Neutrophil (primary cell): ENCODE results near the gene MITF.
"Not testable (repeated sequence)": the region's sequence is repeated elsewhere in the genome, so short reads cannot be mapped to it uniquely, and the experiment has no call there.

ENCODE experiments used
- H3K27ac ChIP-seq: fragments of 200-600 bp; sonication (generic); 2 replicates; pipeline ENCODE4 v1.5.1; 2016; ENCODE audit warnings: mild to moderate bottlenecking, moderate library complexity
- H3K27me3 ChIP-seq: fragments of 200-600 bp; sonication (generic); 2 replicates; pipeline ENCODE4 v1.6.0; 2016; ENCODE audit warnings: mild to moderate bottlenecking
- H3K36me3 ChIP-seq: fragments of 200-600 bp; sonication (generic); 2 replicates; pipeline ENCODE4 v1.5.1; 2017
- H3K4me1 ChIP-seq, 2 experiments: fragments of 200-600 bp in 1 of 2; sonication (generic) in 1 of 2; 1 replicate in 1 of 2; 2 replicates in 1 of 2; pipeline versions ENCODE4 v1.5.1 to v1.6.1; 2013 to 2016; ENCODE audit warnings: low read depth in 1 of 2, low read length in 1 of 2, mild to moderate bottlenecking in 1 of 2, moderate library complexity in 1 of 2; ENCODE audit not compliant: control insufficient read depth in 1 of 2, insufficient read depth in 1 of 2
- H3K4me3 ChIP-seq, 2 experiments: fragments of 200-600 bp in 1 of 2; sonication (generic) in 1 of 2; 1 replicate in 1 of 2; 2 replicates in 1 of 2; pipeline ENCODE4 v1.5.1; 2013 to 2016; ENCODE audit warnings: low read depth in 1 of 2, low read length in 1 of 2, mild to moderate bottlenecking in 1 of 2, moderate library complexity in 1 of 2
- H3K9me3 ChIP-seq: fragments of 200-600 bp; sonication (generic); 2 replicates; pipeline ENCODE4 v1.5.1; 2016
- CTCF ChIP-seq: fragments of 200-600 bp; sonication (generic); IDR thresholded peaks from 2 replicates; pipeline ENCODE4 v1.5.1; 2016; ENCODE audit warnings: antibody characterized with exemption

Gene MITF

GRCh38 chr3:69914395-69914794 is 175.1 kb downstream of the MITF start:
- no peak overlapping the region for H3K4me3 ChIP-seq
- no peaks in the 10 kb centered on the region for H3K4me1 ChIP-seq
- TF ChIP-seq CTCF = no peak
- H3K36me3 ChIP-seq = no peaks in the 10 kb centered on the region
- no peaks in the 10 kb centered on the region for H3K27me3 ChIP-seq
- H3K9me3 ChIP-seq = no peaks in the 10 kb centered on the region
- H3K27ac ChIP-seq = no peak overlapping the region

DNA sequence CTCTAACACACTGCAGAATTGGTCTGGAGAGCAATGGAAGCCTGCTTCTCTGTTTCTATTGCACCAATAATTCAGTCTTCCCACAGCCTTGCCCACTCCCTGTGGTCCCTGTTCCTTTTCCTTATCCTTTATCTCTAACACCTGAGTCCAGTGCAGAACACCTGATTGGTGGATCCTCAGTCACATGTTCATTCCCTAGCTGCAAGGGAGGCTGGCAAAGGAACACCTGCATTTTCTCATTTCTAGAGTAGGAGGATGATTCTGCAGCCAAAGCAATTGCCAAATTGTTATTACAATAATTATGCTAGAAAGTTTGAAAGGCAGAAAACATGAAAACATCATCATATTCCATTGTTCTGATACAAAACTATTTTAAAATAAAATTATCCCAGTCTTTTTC is 176.5 kb downstream of the MITF start:
- H3K27me3 ChIP-seq = no peaks in the 10 kb centered on the region
- H3K27ac ChIP-seq = no peak overlapping the region
- no peaks in the 10 kb centered on the region for H3K4me1 ChIP-seq
- no peak overlapping the region for H3K4me3 ChIP-seq
- no peaks in the 10 kb centered on the region for H3K36me3 ChIP-seq
- no peak for TF ChIP-seq CTCF
- H3K9me3 ChIP-seq = no peaks in the 10 kb centered on the region

DNA sequence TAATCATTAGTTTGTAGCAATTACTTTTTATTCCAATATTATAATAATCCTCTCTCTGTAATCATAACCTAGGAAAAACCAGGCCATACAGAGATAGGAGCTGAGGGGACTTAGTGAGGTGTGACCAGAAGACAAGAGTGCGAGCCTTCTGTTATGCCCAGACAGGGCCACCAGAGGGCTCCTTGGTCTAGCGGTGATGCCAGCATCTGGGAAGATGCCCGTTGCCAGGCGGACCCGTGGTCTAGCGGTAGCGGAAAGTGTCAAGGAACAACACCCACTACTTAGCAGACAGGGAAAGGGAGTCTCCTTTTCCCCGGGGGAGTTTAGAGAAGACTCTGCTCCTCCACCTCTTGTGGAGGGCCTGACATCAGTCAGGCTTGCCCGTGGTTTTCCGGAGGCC is 180.7 kb downstream of the MITF start:
- not testable (repeated sequence) for H3K27ac ChIP-seq, H3K9me3 ChIP-seq, H3K4me1 ChIP-seq, H3K27me3 ChIP-seq, H3K36me3 ChIP-seq, H3K4me3 ChIP-seq

DNA sequence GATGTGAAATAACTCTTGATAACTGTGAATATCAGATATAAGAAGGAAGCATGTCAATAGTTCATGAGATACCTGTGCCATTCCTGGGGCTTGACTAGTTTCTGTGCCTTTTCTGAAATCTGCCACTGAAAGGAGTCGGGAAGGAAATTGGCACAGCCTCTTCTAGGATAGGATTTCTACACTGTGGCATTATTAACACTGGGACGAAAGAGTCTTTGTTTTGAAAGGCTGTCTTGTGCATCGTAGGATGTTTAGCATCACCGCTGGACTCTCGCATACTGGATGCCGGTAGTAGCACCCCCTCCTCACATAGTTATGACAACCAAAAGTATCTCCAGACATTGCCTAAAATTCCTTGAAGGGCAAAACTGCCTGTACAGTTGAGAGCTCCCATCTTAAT is 182.4 kb downstream of the MITF start:
- no peaks in the 10 kb centered on the region for H3K4me1 ChIP-seq

DNA sequence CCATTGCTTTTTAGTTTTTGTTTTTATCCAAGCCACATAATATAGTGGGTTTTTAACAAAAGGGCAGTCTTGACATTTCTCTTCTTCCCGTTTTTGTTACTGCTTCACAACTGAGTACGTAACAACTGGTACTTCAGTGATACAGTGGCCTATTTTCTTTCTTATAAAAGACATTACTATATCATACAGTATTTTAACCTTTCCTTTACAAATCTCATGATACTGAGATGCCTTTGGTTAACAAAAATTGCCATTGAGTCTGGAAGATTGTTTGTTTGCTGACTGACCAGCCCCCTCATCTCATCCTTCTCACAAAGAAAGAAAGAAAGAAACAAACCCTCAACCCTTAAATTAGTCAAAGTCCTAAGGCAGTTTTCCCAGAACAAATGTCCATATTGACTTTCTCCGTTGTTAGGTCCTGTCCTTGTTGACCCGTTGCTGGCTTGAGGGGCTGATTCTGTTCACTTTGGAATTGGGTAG is 183.3 kb downstream of the MITF start:
- no peaks in the 10 kb centered on the region for H3K36me3 ChIP-seq
- no peak overlapping the region for H3K27ac ChIP-seq
- no peaks in the 10 kb centered on the region for H3K27me3 ChIP-seq
- TF ChIP-seq CTCF = no peak
- no peaks in the 10 kb centered on the region for H3K4me1 ChIP-seq
- H3K9me3 ChIP-seq = no peaks in the 10 kb centered on the region
- no peak overlapping the region for H3K4me3 ChIP-seq

More for the DNA sequence above, 182.4 kb downstream of the MITF start:
- Histone ChIP-seq H3K36me3 (no peaks in the 10 kb centered on the region), H3K27me3 (no peaks in the 10 kb centered on the region), H3K27ac (no peak overlapping the region), H3K4me3 (no peak overlapping the region), H3K9me3 (no peaks in the 10 kb centered on the region)
- no peak for TF ChIP-seq CTCF

DNA sequence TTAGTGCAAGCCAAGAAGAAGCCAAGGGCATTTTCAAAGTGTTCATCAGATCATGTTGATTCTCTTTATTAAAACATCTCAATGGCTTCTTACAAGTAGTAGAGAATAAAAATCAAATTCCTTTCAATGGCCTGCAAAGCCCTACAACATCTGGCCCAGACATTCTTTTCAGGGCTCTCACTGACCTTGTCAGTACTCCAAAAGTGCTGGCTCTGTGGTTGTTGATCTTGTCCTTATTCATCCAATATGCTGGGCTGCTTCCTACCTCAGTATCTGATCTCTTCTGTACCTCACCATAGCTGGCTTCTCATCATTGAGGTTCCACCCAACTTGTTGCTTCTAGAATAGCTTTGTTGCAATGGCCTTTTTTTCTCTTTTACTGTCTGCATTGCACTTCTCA is 186.2 kb downstream of the MITF start:
- Histone ChIP-seq H3K27me3 (no peaks in the 10 kb centered on the region), H3K4me3 (no peak overlapping the region), H3K9me3 (no peaks in the 10 kb centered on the region), H3K27ac (no peak overlapping the region), H3K36me3 (no peaks in the 10 kb centered on the region), H3K4me1 (no peaks in the 10 kb centered on the region)
- TF ChIP-seq CTCF = no peak
